HepG2 (cell line): ENCODE data around the gene SP140L. TPM values are rescaled to one million over a fixed set of nuclear protein-coding genes. Genes with fewer than 3 reads are reported as not detected.

Experiments
- ATAC-seq: fragments of 200-7000 bp; cut with Tn5 transposase; 3 replicates; pipeline ENCODE4 v1.9.1; 2020; ENCODE audit warnings: mild to moderate bottlenecking, moderate library complexity
- BruUV-seq: library from RNA; stranded (reverse); fragments of 400-500 nt; replicated peaks from 2 replicates; lab custom pipeline; 2021; lab: Mats Ljungman, UMichigan
- CTCF ChIA-PET: fragments of 300-600 bp; formaldehyde crosslinking; extraction: SDS; loops from one replicate; lab custom pipeline; 2021; ENCODE audit warnings: low total read pairs, inconsistent platforms, low intra/inter-chr PET ratio; lab: Yijun Ruan, JAX
- POLR2A ChIA-PET: fragments of 350-600 bp; sonication (Branson Sonifier 250); formaldehyde crosslinking; loops from one replicate; lab custom pipeline; 2020; ENCODE audit warnings: antibody characterized with exemption, inconsistent platforms; lab: Yijun Ruan, JAX
- DNase-seq: peaks from one replicate; pipeline ENCODE4 v3.0.0-alpha.2; 2015; ENCODE audit warnings: low spot score
- FAIRE-seq: peaks from 3 replicates; lab custom pipeline; 2011; peaks lifted over from hg19 to GRCh38; lab: Jason Lieb, UNC
- H2AFZ ChIP-seq: one replicate; pipeline ENCODE4 v1.6.1; 2011; ENCODE audit warnings: low read length, inconsistent platforms
- H3K27ac ChIP-seq: fragments of 300-600 bp; 3 replicates; pipeline ENCODE4 v1.8.0; 2011; ENCODE audit warnings: mixed run types, mild to moderate bottlenecking, mixed read lengths, low read length, inconsistent platforms; ENCODE audit not compliant: insufficient read depth; ENCODE audit errors: extremely low read length
- H3K27me3 ChIP-seq, 2 experiments: fragments of 200-600 bp in 1 of 2; 2 replicates in 1 of 2; 3 replicates in 1 of 2; pipeline versions ENCODE4 v1.6.0 to v1.8.0; 2011; ENCODE audit warnings: low read length in 2 of 2, mild to moderate bottlenecking in 2 of 2, moderate library complexity in 2 of 2, inconsistent platforms in 1 of 2; ENCODE audit not compliant: insufficient read depth in 2 of 2, control insufficient read depth in 1 of 2
- H3K36me3 ChIP-seq, 2 experiments: fragments of 200-600 bp in 1 of 2; replicated peaks in 1 of 2; 2 replicates in 1 of 2; 3 replicates in 1 of 2; pipeline versions ENCODE4 v1.5.1 to v1.8.0; 2011; ENCODE audit warnings: low read length in 2 of 2, inconsistent platforms in 1 of 2; ENCODE audit not compliant: insufficient read depth in 2 of 2, control insufficient read depth in 1 of 2
- H3K4me1 ChIP-seq: 2 replicates; pipeline ENCODE4 v1.5.1; 2012; ENCODE audit warnings: low read length, inconsistent platforms; ENCODE audit not compliant: insufficient read depth
- H3K4me2 ChIP-seq: 2 replicates; pipeline ENCODE4 v1.6.0; 2011; ENCODE audit warnings: low read depth, low read length, inconsistent platforms
- H3K4me3 ChIP-seq, 3 experiments: fragments of 200-600 bp in 1 of 3; sonication (generic), shearing (Covaris generic) in 1 of 3; replicated peaks in 1 of 3; 2 replicates each; pipeline ENCODE4 v1.5.1; 2011 to 2016; ENCODE audit warnings: low read length in 3 of 3, inconsistent platforms in 2 of 3, low read depth in 2 of 3, mild to moderate bottlenecking in 2 of 3, control low read depth in 1 of 3, mixed read lengths in 1 of 3; ENCODE audit not compliant: insufficient read depth in 1 of 3
- H3K79me2 ChIP-seq: one replicate; pipeline ENCODE4 v1.6.1; 2011; ENCODE audit warnings: low read length, inconsistent platforms; ENCODE audit not compliant: insufficient read depth
- H3K9ac ChIP-seq: 2 replicates; pipeline ENCODE4 v1.6.0; 2011; ENCODE audit warnings: mild to moderate bottlenecking, low read depth, low read length, inconsistent platforms; ENCODE audit not compliant: insufficient read depth
- H3K9me3 ChIP-seq: 2 replicates; pipeline ENCODE4 v1.5.1; 2012; ENCODE audit warnings: mild to moderate bottlenecking, low read length
- H4K20me1 ChIP-seq: 2 replicates; pipeline ENCODE4 v1.6.0; 2011; ENCODE audit warnings: inconsistent platforms, mild to moderate bottlenecking, low read length, moderate library complexity; ENCODE audit not compliant: insufficient read depth
- ARHGAP35 ChIP-seq: sonication (generic); formaldehyde crosslinking; IDR thresholded peaks from 2 replicates; pipeline ENCODE4 v1.9.0; 2022; ENCODE audit warnings: mild to moderate bottlenecking, inconsistent platforms, moderate library complexity, missing genetic modification reagents, borderline replicate concordance
- ATM ChIP-seq: fragments of 450-650 bp; IDR thresholded peaks from 2 replicates; pipeline ENCODE4 v1.7.1; 2017; ENCODE audit warnings: mild to moderate bottlenecking, borderline replicate concordance
- CBX1 ChIP-seq: IDR thresholded peaks from one replicate; pipeline ENCODE4 v1.6.1; 2016; ENCODE audit warnings: antibody characterized with exemption, low read depth
- CENPX ChIP-seq: sonication (generic); formaldehyde crosslinking; IDR thresholded peaks from 2 replicates; pipeline ENCODE4 v1.9.0; 2021; ENCODE audit warnings: mild to moderate bottlenecking, missing genetic modification reagents, moderate library complexity
- GATAD2A ChIP-seq: IDR thresholded peaks from 2 replicates; pipeline ENCODE4 v1.6.1; 2016
- KLF6 ChIP-seq: IDR thresholded peaks from 2 replicates; pipeline ENCODE4 v1.8.0; 2016; ENCODE audit warnings: missing biosample characterization, missing genetic modification reagents
- MED8 ChIP-seq: sonication (generic); formaldehyde crosslinking; IDR thresholded peaks from 2 replicates; pipeline ENCODE4 v1.8.1; 2023; ENCODE audit warnings: mild to moderate bottlenecking, missing genetic modification reagents; ENCODE audit not compliant: insufficient replicate concordance
- MIER3 ChIP-seq: IDR thresholded peaks from 2 replicates; pipeline ENCODE4 v1.6.1; 2016; ENCODE audit warnings: missing compliant biosample characterization, borderline replicate concordance
- NFE2L2 ChIP-seq: fragments of 150-350 bp; IDR thresholded peaks from 2 replicates; pipeline ENCODE4 v1.6.1; 2014; ENCODE audit warnings: low read length
- PBX2 ChIP-seq: IDR thresholded peaks from 2 replicates; pipeline ENCODE4 v1.6.1; 2016; ENCODE audit warnings: control low read depth
- PLRG1 ChIP-seq: fragments of 450-650 bp; conservative IDR thresholded peaks from 2 replicates; pipeline ENCODE4 v1.6.1; 2016
- RBM22 ChIP-seq: fragments of 200-400 bp; formaldehyde crosslinking; optimal IDR thresholded peaks from 2 replicates; pipeline ENCODE3; 2017; ENCODE audit warnings: mild to moderate bottlenecking, low read length, moderate library complexity
- SMAD1 ChIP-seq: sonication (generic); formaldehyde crosslinking; IDR thresholded peaks from 2 replicates; pipeline ENCODE4 v1.4.0; 2020; ENCODE audit warnings: missing genetic modification reagents, low read depth, mild to moderate bottlenecking, borderline replicate concordance
- SNRNP70 ChIP-seq: fragments of 200-400 bp; formaldehyde crosslinking; IDR thresholded peaks from 2 replicates; pipeline ENCODE4 v1.6.1; 2017; ENCODE audit warnings: mild to moderate bottlenecking, low read depth, low read length, moderate library complexity
- TAF15 ChIP-seq: fragments of 200-400 bp; formaldehyde crosslinking; IDR thresholded peaks from one replicate; pipeline ENCODE4 v1.6.1; 2018; ENCODE audit warnings: mild to moderate bottlenecking, low read depth, low read length; ENCODE audit not compliant: poor library complexity, severe bottlenecking
- UBTF ChIP-seq: sonication (generic); formaldehyde crosslinking; IDR thresholded peaks from 2 replicates; pipeline ENCODE4 v1.4.0; 2020; ENCODE audit warnings: mild to moderate bottlenecking, missing genetic modification reagents
- ZFP1 ChIP-seq: IDR thresholded peaks from 2 replicates; pipeline ENCODE4 v1.6.1; 2016
- ZFP37 ChIP-seq: sonication (generic); formaldehyde crosslinking; IDR thresholded peaks from 2 replicates; pipeline ENCODE4 v1.4.0; 2020; ENCODE audit warnings: missing genetic modification reagents, borderline replicate concordance
- ZMYM3 ChIP-seq: sonication (generic); formaldehyde crosslinking; IDR thresholded peaks from 2 replicates; pipeline ENCODE4 v1.5.1; 2020; ENCODE audit warnings: mild to moderate bottlenecking, missing genetic modification reagents
- ZNF124 ChIP-seq: sonication (generic); formaldehyde crosslinking; IDR thresholded peaks from 2 replicates; pipeline ENCODE4 v1.4.0; 2020; ENCODE audit warnings: missing genetic modification reagents
- ZNF331 ChIP-seq: sonication (generic); formaldehyde crosslinking; IDR thresholded peaks from 2 replicates; pipeline ENCODE4 v1.4.0; 2020; ENCODE audit warnings: missing genetic modification reagents
- ZNF33B ChIP-seq: sonication (generic); formaldehyde crosslinking; IDR thresholded peaks from 2 replicates; pipeline ENCODE4 v1.5.1; 2020; ENCODE audit warnings: mild to moderate bottlenecking, missing genetic modification reagents
- ZNF350 ChIP-seq: sonication (generic); formaldehyde crosslinking; IDR thresholded peaks from 2 replicates; pipeline ENCODE4 v1.4.0; 2020; ENCODE audit warnings: mild to moderate bottlenecking, low read depth, missing genetic modification reagents, borderline replicate concordance
- whole genome bisulfite sequencing: methylation state at CpG from one replicate; pipeline ENCODE4 v1.1.6; 2017; ENCODE audit warnings: low lambda C conversion rate; 5-methylcytosine and 5-hydroxymethylcytosine counted together
- in situ Hi-C: cut with HindIII; loops from 2 replicates; pipeline ENCODE4 v1.10.0; 2017; ENCODE audit warnings: low pct_unique_long_range_greater_than_20kb; ENCODE audit not compliant: extremely low pct_ligation_motif_present
- intact Hi-C: fragments of 100-400 bp; cut with micrococcal nuclease; formaldehyde crosslinking; loops from one replicate; pipeline ENCODE4 v1.10.0; 2022; ENCODE audit not compliant: unreplicated experiment
- polyA plus RNA-seq, 8 experiments: library from polyadenylated mRNA; depleted of rRNA in 3 of 8; stranded (reverse) in 7 of 8; unstranded in 1 of 8; fragments of >200 nt; fragmentation: Illumina TruSeq in 4 of 8; extraction: Trizol in 4 of 8; gene quantifications; 2 replicates each; pipeline versions ENCODE4 v1.2.1 to v1.2.3, GENCODE V29; 2011 to 2016; ENCODE audit warnings: low read depth in 4 of 8, missing spikeins in 1 of 8, mixed read lengths in 1 of 8; ENCODE audit not compliant: insufficient read depth in 1 of 8
- total RNA-seq, 5 experiments: library from RNA; depleted of rRNA; stranded (reverse); fragments of >200 nt; fragmentation: Illumina TruSeq; extraction: Trizol; gene quantifications; 2 replicates each; pipeline ENCODE4 v1.2.3, GENCODE V29; 2016; ENCODE audit warnings: low read depth in 1 of 5

SP140L gene
- total and polyA plus RNA-seq, 2 of the 13 experiments (the other 11 are each of a cell fraction or from before 2014, with no cell fraction given) = 10.9 to 17.5 TPM

- no TSS peak for BruUV-seq
- H3K36me3 ChIP-seq = no peaks in the 10 kb centered on the region
- DNase-seq (peak; percentile 64), ATAC-seq (peak; percentile 77), FAIRE-seq (peak; percentile 56)
- intact Hi-C loops (loop anchor here (1.0 to 2.0 kb wide), 2 partner anchors 93 to 288 kb away; partner anchors contain the start of gene SP100), in situ Hi-C loops (loop anchor here (5.0 kb wide), 2 partner anchors 89 to 289 kb away; no protein-coding TSS in a partner anchor)
- H3K9ac ChIP-seq = peak overlapping the region; percentile 37
- peaks cover 3% of the 10 kb centered on the region for H3K79me2 ChIP-seq
- WGBS = 42% methylated on average over 9 of the region's 18 CpGs
- H3K27ac ChIP-seq = no peak overlapping the region
- ChIA-PET CTCF (interaction anchor here (2.3 kb wide), 1 partner anchor 288 kb away, joined by 33 read pairs; no protein-coding TSS in a partner anchor), POLR2A (interaction anchor here (0.7 to 1.3 kb wide), 4 partner anchors 10 to 288 kb away, joined by 3 to 6 read pairs (median 3); no protein-coding TSS in a partner anchor)
- H2AFZ ChIP-seq = peak overlapping the region; percentile 82
- H3K27me3 ChIP-seq = no peaks in the 10 kb centered on the region; a peak in 1 of 5 replicates
- peak overlapping the region; percentile 1 to 64 (median 19); a peak in 4 of 6 replicates for H3K4me3 ChIP-seq
- H4K20me1 ChIP-seq = no peaks in the 10 kb centered on the region
- H3K9me3 ChIP-seq = no peaks in the 10 kb centered on the region
- peaks cover 55% of the 10 kb centered on the region for H3K4me1 ChIP-seq
- peak overlapping the region; percentile 70 for H3K4me2 ChIP-seq
- no peak for TF ChIP-seq SNRNP70
- TF ChIP-seq SMAD1 = 0 out of 2 replicates have a peak, but pooled peaks have one; percentile 24
- TF ChIP-seq GATAD2A (CRISPR knock-in tag) = peak; percentile 70; the same call in 1 of the 2 replicates
- peak; percentile 71 for TF ChIP-seq CBX1
- TF ChIP-seq MED8 (CRISPR knock-in tag) = no peak
- TF ChIP-seq ZNF350 = no peak
- TF ChIP-seq UBTF (CRISPR knock-in tag) = no peak
- 0 out of 2 replicates have a peak, but pooled peaks have one; percentile 45 for TF ChIP-seq ZMYM3 (CRISPR knock-in tag)
- no peak for TF ChIP-seq CENPX (CRISPR knock-in tag)
- TF ChIP-seq PBX2 (CRISPR knock-in tag) = no peak
- TF ChIP-seq ARHGAP35 (CRISPR knock-in tag) = 0 out of 2 replicates have a peak, but pooled peaks have one; percentile 36
- peak; percentile 46; the same call in 1 of the 2 replicates for TF ChIP-seq ZFP37 (CRISPR knock-in tag)
- no peak for TF ChIP-seq KLF6
- no peak for TF ChIP-seq ATM
- TF ChIP-seq ZNF124 (CRISPR knock-in tag) = no peak
- TF ChIP-seq RBM22 = no peak
- TF ChIP-seq ZFP1 (CRISPR knock-in tag) = no peak
- no peak for TF ChIP-seq TAF15
- no peak for TF ChIP-seq PLRG1
- peak; percentile 58; the same call in 1 of the 2 replicates for TF ChIP-seq ZNF331 (CRISPR knock-in tag)
- no peak for TF ChIP-seq NFE2L2
- peak; percentile 66; the same call in 1 of the 2 replicates for TF ChIP-seq MIER3 (CRISPR knock-in tag)
- TF ChIP-seq ZNF33B (CRISPR knock-in tag) = no peak
Measured at GRCh38 chr2:230323385-230324106, 3.4 kb upstream of the SP140L start.
